Measurements from ENCODE around the gene ATXN7L3.

- TF ChIP-seq CHD4 (IDR thresholded peaks at IDR 0.05; ENCODE audit: borderline replicate concordance) (no peak), CEBPB (IDR thresholded peaks at IDR 0.05) (no peak), NR3C1 (IDR thresholded peaks at IDR 0.05) (no peak), RNF2 (IDR thresholded peaks at IDR 0.05; ENCODE audit: borderline replicate concordance, low read depth) (no peak), CTCF (IDR thresholded peaks at IDR 0.05) (no peak)
These were observed 22.0 kb downstream of the ATXN7L3 start for GRCh38 chr17:44177640-44178039.
